GM18511 (cell line): ENCODE data around the gene LELP1.
"Not testable (repeated sequence)": the region's sequence is repeated elsewhere in the genome, so short reads cannot be mapped to it uniquely, and the experiment has no call there.

Source experiments
- ATAC-seq: cut with Tn5 transposase; IDR thresholded peaks from one replicate; pipeline ENCODE4 v1.9.1; 2021; ENCODE audit warnings: mild to moderate bottlenecking, moderate library complexity; ENCODE audit not compliant: unreplicated experiment

The LELP1 gene

DNA sequence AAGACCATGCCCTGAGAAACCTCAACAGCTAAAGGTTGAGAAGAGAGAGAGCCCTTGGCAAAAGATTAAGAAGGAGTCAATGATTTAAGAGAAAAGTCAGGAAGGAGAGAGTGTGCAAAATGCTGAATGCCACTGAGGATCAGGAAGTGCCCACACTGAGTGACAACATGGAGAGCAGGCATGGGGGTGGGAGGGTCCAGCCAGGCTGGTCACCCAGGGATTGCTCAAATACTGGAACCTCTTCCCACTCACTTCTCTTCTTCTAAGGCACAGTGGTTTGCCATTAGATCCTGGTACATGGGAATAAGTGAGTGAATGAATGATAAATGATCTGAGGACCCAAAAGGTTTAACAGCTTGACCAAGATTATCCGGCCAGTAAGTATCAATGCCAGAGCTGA lies 25.3 kb downstream of the LELP1 start:
- no peak for ATAC-seq

- not testable (repeated sequence) for ATAC-seq
These were observed 26.0 kb downstream of the LELP1 start for GRCh38 chr1:153229076-153229829.

- no peak for ATAC-seq
These were observed 28.1 kb downstream of the LELP1 start for GRCh38 chr1:153231363-153231762.

- no peak for ATAC-seq
These were observed 28.6 kb downstream of the LELP1 start for GRCh38 chr1:153231785-153232184.

DNA sequence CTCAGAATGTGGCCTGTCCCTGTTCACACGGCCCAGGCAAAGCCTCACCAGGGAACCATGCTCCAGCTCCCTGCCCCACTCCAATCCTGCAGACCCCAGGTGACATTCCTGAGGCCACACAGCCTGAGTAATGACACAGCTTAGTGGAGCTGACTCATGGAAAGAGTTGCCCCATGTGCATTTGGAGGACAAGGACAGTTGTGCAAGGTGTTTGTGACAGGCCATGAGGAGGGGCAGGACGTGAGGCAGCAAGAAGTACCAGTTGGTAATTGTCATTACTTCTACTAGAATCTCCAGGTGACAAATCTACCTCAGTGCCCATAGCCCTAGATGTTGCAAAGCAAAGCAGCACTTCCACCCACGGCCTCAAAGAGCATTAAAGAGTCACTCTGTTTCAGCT lies 29.3 kb downstream of the LELP1 start:
- no peak for ATAC-seq

- ATAC-seq, result peak; percentile 52
These were observed 30.2 kb downstream of the LELP1 start for GRCh38 chr1:153233448-153233847.

- ATAC-seq, result no peak
These were observed 35.3 kb downstream of the LELP1 start for GRCh38 chr1:153238527-153238926.

- no peak for ATAC-seq
These were observed 38.9 kb downstream of the LELP1 start for GRCh38 chr1:153242160-153242559.

- no peak for ATAC-seq
These were observed 42.2 kb downstream of the LELP1 start for GRCh38 chr1:153245466-153245865.

DNA sequence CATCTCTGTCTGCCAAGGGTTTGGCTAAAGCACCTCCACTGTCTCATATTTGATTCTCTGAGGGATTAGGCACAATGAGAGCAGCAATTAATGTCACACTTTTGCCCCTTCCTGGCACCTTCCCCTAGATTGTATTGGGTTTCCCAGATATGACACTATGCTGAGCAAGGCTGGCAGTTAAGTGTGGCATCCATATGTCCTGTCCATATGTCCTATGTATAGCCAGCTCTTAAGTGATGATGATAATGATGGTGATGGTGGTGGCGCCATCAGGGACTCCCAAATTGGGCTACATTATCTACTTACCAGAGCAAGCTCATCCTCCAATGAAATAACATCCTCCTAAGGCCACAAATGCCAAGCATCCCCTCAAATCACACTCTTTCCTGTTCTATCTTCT lies 42.8 kb downstream of the LELP1 start:
- ATAC-seq, result no peak

GRCh38 chr1:153246825-153247224 lies 43.6 kb downstream of the LELP1 start:
- no peak for ATAC-seq

DNA sequence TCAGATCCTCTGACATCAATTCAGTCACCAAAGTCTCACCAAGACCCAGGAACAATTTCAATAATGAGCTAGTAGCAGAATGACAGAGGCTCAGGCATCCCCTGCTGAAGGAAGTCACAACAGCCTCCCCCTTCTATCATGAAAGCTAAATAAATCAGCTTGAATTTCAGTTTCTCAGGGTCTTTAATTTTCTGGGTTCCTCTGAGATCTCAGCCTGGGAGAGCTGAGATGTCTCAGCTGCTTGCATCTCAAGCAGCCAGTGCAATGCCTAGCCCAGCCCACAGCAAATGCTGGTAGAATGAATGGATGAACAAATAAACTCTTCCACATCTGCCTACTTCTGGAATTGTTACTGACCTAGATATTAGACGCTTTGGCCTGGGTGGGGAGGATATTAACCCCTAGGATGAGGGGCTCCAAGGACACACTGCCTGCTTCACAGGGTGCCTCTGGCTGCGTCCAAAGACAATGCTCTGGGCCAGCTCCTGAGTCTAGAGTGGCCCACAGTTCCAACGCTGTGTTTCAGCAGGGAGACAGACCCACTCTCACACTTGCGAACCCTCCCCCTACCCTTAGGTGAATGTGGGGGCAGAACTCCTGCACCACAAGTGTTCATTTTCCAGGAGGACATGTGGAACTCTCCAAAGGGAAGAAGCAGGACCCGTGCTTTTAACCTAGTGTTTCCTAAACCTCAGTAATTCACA lies 45.1 kb downstream of the LELP1 start:
- no peak for ATAC-seq

- no peak for ATAC-seq
These were observed 46.9 kb downstream of the LELP1 start for GRCh38 chr1:153250166-153250565.

DNA sequence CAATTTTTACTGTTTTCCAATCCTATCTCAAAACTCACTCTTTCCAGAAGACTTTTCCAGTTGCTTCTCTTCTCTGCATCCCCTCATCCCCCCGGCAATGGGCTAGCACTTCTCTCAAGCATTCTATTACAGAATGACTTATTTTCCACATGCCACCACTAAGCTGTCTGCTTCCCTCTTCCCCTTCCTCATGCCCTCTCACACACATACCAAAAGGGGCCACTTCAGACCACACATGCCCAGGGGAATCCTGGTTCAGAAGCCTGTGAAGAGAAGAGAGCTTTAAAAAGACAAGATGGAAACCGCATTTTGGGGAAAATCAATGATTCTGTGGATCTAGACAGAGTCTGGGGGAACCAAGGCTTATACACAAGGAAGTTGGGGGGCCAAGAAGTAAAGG lies 47.9 kb downstream of the LELP1 start:
- no peak for ATAC-seq

DNA sequence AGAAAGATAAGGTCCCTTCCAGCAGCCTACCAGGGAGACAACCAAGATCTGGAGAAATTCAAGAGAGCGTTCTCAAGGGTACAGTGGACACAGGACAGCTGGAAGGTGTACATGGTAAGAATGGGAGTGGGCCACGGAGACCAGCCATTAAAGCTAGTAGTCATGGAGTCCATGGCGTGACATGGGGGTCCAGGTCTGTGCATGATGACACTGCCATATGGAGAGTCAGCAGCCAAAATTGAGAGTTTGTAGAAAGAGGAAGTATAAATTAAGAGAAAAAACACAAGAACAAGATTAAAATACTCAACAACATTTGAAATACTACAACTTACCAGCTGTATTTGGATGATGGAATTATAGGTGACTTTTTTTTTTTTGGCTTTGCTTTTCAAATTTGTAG lies 48.3 kb downstream of the LELP1 start:
- ATAC-seq, result no peak

DNA sequence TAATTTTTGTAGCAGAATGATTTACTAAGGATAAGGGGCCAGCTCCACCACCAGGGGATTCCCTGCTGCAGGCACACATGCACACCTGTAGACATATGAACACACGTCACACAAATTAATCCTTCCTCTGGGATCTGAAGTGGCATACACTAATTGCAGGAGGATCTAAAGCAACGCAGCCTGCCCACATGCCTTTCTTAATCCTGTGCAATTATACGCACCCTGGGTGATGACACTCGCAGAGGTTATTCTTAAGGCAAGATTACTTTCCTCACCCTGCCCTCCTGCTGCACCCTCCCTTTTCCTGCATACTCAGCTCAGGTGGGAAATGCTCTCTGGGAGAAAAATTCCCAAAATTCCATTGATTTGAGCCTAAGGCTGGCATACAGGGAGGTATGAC lies 48.8 kb downstream of the LELP1 start:
- ATAC-seq, result no peak

GRCh38 chr1:153253076-153253475 lies 49.8 kb downstream of the LELP1 start:
- no peak for ATAC-seq

DNA sequence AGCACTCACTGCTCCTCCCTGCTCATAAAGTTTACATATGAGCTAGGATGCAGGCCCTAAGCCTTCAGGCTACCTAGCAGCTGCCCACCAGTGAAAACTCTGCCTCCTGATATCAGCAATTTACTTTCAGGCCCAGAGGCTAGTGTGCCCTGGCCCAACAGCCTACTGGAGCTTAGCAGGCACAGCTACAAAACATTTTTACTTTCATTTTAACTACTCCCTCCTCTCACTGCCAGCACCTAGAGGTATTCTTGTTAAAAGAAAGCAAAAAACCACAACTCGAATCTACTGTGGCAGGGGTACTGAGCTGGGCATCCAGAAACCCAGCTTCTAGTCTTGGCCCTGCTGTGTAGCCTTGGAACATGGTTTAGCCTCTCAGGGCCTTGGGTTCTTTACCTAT lies 50.5 kb downstream of the LELP1 start:
- ATAC-seq, result peak; percentile 73
